ENCODE data around the gene PSTPIP1.

DNA sequence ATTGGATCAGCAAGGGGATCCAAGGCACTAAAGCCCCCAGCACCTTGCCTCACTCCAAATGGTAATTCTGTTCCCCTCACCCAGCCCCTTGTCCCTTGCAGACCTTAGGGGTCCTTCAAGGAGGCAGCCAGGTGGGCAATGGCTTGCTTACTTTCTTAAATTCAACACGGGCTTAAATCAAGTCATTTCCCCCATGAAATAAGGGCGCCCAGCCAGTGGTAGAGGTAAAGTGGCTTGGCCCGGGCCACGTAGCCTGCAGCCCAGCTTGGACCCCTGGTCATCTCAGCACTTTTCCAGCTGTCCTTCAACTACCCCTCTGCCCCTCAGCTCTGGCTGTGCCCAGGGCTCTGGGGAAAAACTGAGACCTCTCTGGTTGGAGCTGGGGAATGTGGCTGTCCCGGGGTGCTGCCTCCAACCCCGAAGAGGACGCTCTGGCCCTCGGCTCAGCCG, 1.2 kb downstream of the PSTPIP1 start:
- TF ChIP-seq POLR2AphosphoS5 (IDR thresholded peaks at IDR 0.05) (no peak), POLR2A (IDR thresholded peaks at IDR 0.05) (no peak)
- TF ChIP-seq, protein P1, sequence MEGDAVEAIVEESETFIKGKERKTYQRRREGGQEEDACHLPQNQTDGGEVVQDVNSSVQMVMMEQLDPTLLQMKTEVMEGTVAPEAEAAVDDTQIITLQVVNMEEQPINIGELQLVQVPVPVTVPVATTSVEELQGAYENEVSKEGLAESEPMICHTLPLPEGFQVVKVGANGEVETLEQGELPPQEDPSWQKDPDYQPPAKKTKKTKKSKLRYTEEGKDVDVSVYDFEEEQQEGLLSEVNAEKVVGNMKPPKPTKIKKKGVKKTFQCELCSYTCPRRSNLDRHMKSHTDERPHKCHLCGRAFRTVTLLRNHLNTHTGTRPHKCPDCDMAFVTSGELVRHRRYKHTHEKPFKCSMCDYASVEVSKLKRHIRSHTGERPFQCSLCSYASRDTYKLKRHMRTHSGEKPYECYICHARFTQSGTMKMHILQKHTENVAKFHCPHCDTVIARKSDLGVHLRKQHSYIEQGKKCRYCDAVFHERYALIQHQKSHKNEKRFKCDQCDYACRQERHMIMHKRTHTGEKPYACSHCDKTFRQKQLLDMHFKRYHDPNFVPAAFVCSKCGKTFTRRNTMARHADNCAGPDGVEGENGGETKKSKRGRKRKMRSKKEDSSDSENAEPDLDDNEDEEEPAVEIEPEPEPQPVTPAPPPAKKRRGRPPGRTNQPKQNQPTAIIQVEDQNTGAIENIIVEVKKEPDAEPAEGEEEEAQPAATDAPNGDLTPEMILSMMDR (IDR thresholded peaks at IDR 0.05) = no peak

Measured in breast epithelium (tissue), 3 donors.